Mesothelial cell of epicardium (in vitro differentiated cells): ENCODE data around the gene RNF14. TPM values are rescaled to one million over a fixed set of nuclear protein-coding genes. Genes with fewer than 3 reads are reported as not detected.

Experiments used
- DNase-seq, 2 experiments: peaks; one replicate each; pipeline ENCODE4 v3.0.0; 2021; ENCODE audit warnings: low spot score in 2 of 2; ENCODE audit not compliant: unreplicated experiment in 2 of 2
- H3K27ac Mint-ChIP-seq: 2 replicates; pipeline ENCODE4 v1.8.0; 2021; ENCODE audit warnings: mixed read lengths
- H3K27me3 Mint-ChIP-seq: 2 replicates; pipeline ENCODE4 v1.8.0; 2021; ENCODE audit warnings: low read depth, mixed read lengths
- H3K36me3 Mint-ChIP-seq: 2 replicates; pipeline ENCODE4 v1.8.0; 2021; ENCODE audit warnings: mixed read lengths
- H3K4me1 Mint-ChIP-seq: 2 replicates; pipeline ENCODE4 v1.8.0; 2021; ENCODE audit warnings: mixed read lengths
- H3K4me3 Mint-ChIP-seq: 2 replicates; pipeline ENCODE4 v1.8.0; 2021; ENCODE audit warnings: mild to moderate bottlenecking, moderate library complexity, mixed read lengths
- H3K9me3 Mint-ChIP-seq: 2 replicates; pipeline ENCODE4 v1.8.0; 2021; ENCODE audit warnings: mixed read lengths
- CTCF ChIP-seq: fragments of 200-600 bp; sonication (generic); IDR thresholded peaks from one replicate; pipeline ENCODE4 v1.5.0; 2021; ENCODE audit warnings: antibody characterized with exemption; ENCODE audit not compliant: unreplicated experiment
- total RNA-seq: library from RNA; stranded (reverse); gene quantifications from 3 replicates; pipeline ENCODE4 v1.2.1, GENCODE V29; 2021

The RNF14 gene
- total RNA-seq, 1 donor from 2014 or later, result 34.0 TPM

- no peak overlapping the region for H3K27ac Mint-ChIP-seq
- H3K4me3 Mint-ChIP-seq, result no peak overlapping the region
- H3K4me1 Mint-ChIP-seq, result peaks cover 10% of the 10 kb centered on the region
- H3K27me3 Mint-ChIP-seq, result no peaks in the 10 kb centered on the region
- no peaks in the 10 kb centered on the region for H3K36me3 Mint-ChIP-seq
- DNase-seq, result no peak
- TF ChIP-seq CTCF, result no peak
- no peaks in the 10 kb centered on the region for H3K9me3 Mint-ChIP-seq
These were observed 7.4 kb upstream of the RNF14 start for GRCh38 chr5:141961466-141961865.

- H3K27ac Mint-ChIP-seq, result no peak overlapping the region
- no peaks in the 10 kb centered on the region for H3K36me3 Mint-ChIP-seq
- no peak for DNase-seq
- H3K27me3 Mint-ChIP-seq, result no peaks in the 10 kb centered on the region
- no peak for TF ChIP-seq CTCF
- no peak overlapping the region for H3K4me3 Mint-ChIP-seq
- no peaks in the 10 kb centered on the region for H3K9me3 Mint-ChIP-seq
- peaks cover 12% of the 10 kb centered on the region for H3K4me1 Mint-ChIP-seq
These were observed 5.2 kb upstream of the RNF14 start for GRCh38 chr5:141963701-141964100.

GRCh38 chr5:141965071-141965470 lies 3.8 kb upstream of the RNF14 start:
- DNase-seq, result no peak
- no peak for TF ChIP-seq CTCF
- Mint-ChIP-seq H3K27ac (no peak overlapping the region), H3K27me3 (no peaks in the 10 kb centered on the region), H3K4me1 (peaks cover 22% of the 10 kb centered on the region), H3K9me3 (no peaks in the 10 kb centered on the region), H3K36me3 (no peaks in the 10 kb centered on the region), H3K4me3 (no peak overlapping the region)

- no peak overlapping the region for H3K4me3 Mint-ChIP-seq
- no peak for TF ChIP-seq CTCF
These were observed 2.5 kb upstream of the RNF14 start for GRCh38 chr5:141966275-141966962.

GRCh38 chr5:141966963-141967333 lies 2.0 kb upstream of the RNF14 start:
- Mint-ChIP-seq H3K27me3 (no peaks in the 10 kb centered on the region), H3K9me3 (no peaks in the 10 kb centered on the region), H3K36me3 (peaks cover under 1% of the 10 kb centered on the region), H3K4me1 (peaks cover 22% of the 10 kb centered on the region), H3K4me3 (no peak overlapping the region), H3K27ac (no peak overlapping the region)
- no peak for TF ChIP-seq CTCF
- no peak for DNase-seq

More at GRCh38 chr5:141966275-141966962, 2.5 kb upstream of the RNF14 start:
- DNase-seq, result no peak
- no peak overlapping the region for H3K27ac Mint-ChIP-seq
- H3K27me3 Mint-ChIP-seq, result no peaks in the 10 kb centered on the region
- H3K9me3 Mint-ChIP-seq, result no peaks in the 10 kb centered on the region
- H3K4me1 Mint-ChIP-seq, result peaks cover 22% of the 10 kb centered on the region
- H3K36me3 Mint-ChIP-seq, result no peaks in the 10 kb centered on the region
